SK-N-SH (cell line): ENCODE data around the gene TMUB1. TPM values are rescaled to one million over a fixed set of nuclear protein-coding genes. Genes with fewer than 3 reads are reported as not detected.

Source experiments
- CTCF ChIA-PET: fragments of 300-600, 350-600 bp; formaldehyde crosslinking; extraction: SDS; loops from one replicate; lab custom pipeline; 2021; lab: Yijun Ruan, JAX
- POLR2A ChIA-PET: fragments of 350-600 bp; sonication (Branson Sonifier 250); formaldehyde crosslinking; extraction: SDS; loops from one replicate; lab custom pipeline; 2020; ENCODE audit warnings: antibody characterized with exemption, inconsistent platforms; lab: Yijun Ruan, JAX
- DNase-seq: peaks from one replicate; pipeline ENCODE4 v3.0.0; 2012
- H2AFZ ChIP-seq: fragments of 200-600 bp; sonication (generic); 2 replicates; pipeline ENCODE4 v1.8.1; 2016; ENCODE audit warnings: antibody characterized with exemption, mild to moderate bottlenecking, low read depth
- H3F3A ChIP-seq: fragments of 200-600 bp; sonication (generic); replicated peaks from 2 replicates; pipeline ENCODE3; 2016; ENCODE audit warnings: antibody characterized with exemption, mild to moderate bottlenecking; ENCODE audit not compliant: insufficient read depth
- H3K27ac ChIP-seq, 2 experiments: fragments of 200-500 bp in 1 of 2; fragments of 200-600 bp in 1 of 2; sonication (Bioruptor generic) in 1 of 2; sonication (generic), shearing (Covaris generic) in 1 of 2; 2 replicates each; pipeline versions ENCODE4 v1.5.1 to v1.6.1; 2014 to 2016; ENCODE audit warnings: low read depth in 2 of 2, inconsistent platforms in 1 of 2, low read length in 1 of 2, mild to moderate bottlenecking in 1 of 2, mixed read lengths in 1 of 2
- H3K27me3 ChIP-seq: fragments of 200-600 bp; sonication (generic), shearing (Covaris generic); 2 replicates; pipeline ENCODE4 v1.6.1; 2016; ENCODE audit warnings: mixed run types; ENCODE audit not compliant: insufficient read depth
- H3K36me3 ChIP-seq, 2 experiments: fragments of 200-500 bp in 1 of 2; fragments of 200-600 bp in 1 of 2; sonication (Bioruptor generic) in 1 of 2; sonication (generic) in 1 of 2; replicated peaks in 1 of 2; 2 replicates each; pipeline versions ENCODE3 to v1.5.1; 2014 to 2016; ENCODE audit warnings: low read length in 1 of 2, mild to moderate bottlenecking in 1 of 2; ENCODE audit not compliant: insufficient read depth in 2 of 2, control insufficient read depth in 1 of 2
- H3K4me1 ChIP-seq, 2 experiments: fragments of 200-500 bp in 1 of 2; fragments of 200-600 bp in 1 of 2; sonication (Bioruptor generic) in 1 of 2; sonication (generic), shearing (Covaris generic) in 1 of 2; 2 replicates each; pipeline versions ENCODE4 v1.5.1 to v1.6.1; 2014 to 2016; ENCODE audit warnings: low read depth in 1 of 2, low read length in 1 of 2, mixed run types in 1 of 2; ENCODE audit not compliant: insufficient read depth in 2 of 2, control insufficient read depth in 1 of 2
- H3K4me2 ChIP-seq: fragments of 200-600 bp; sonication (generic), shearing (Covaris generic); 2 replicates; pipeline ENCODE4 v1.6.1; 2017; ENCODE audit warnings: mixed run types
- H3K4me3 ChIP-seq, 2 experiments: fragments of 200-500 bp in 1 of 2; fragments of 200-600 bp in 1 of 2; sonication (Bioruptor generic) in 1 of 2; sonication (generic), shearing (Covaris generic) in 1 of 2; 2 replicates each; pipeline versions ENCODE4 v1.5.1 to v1.8.1; 2014 to 2016; ENCODE audit warnings: low read depth in 2 of 2, inconsistent platforms in 1 of 2, low read length in 1 of 2, mild to moderate bottlenecking in 1 of 2, mixed read lengths in 1 of 2, moderate library complexity in 1 of 2
- H3K79me2 ChIP-seq: fragments of 200-600 bp; sonication (generic); 2 replicates; pipeline ENCODE4 v1.8.1; 2017; ENCODE audit warnings: mild to moderate bottlenecking; ENCODE audit not compliant: insufficient read depth
- H3K9ac ChIP-seq: fragments of 200-600 bp; sonication (generic); 2 replicates; pipeline ENCODE4 v1.6.1; 2017; ENCODE audit warnings: mixed run types
- H3K9me2 ChIP-seq: fragments of 200-600 bp; sonication (generic); 2 replicates; pipeline ENCODE4 v1.6.1; 2017; ENCODE audit warnings: mixed run types
- H3K9me3 ChIP-seq: fragments of 200-600 bp; sonication (generic); 2 replicates; pipeline ENCODE4 v1.6.1; 2017; ENCODE audit warnings: mixed run types, mild to moderate bottlenecking, moderate library complexity
- H4K20me1 ChIP-seq: fragments of 200-600 bp; sonication (generic); 2 replicates; pipeline ENCODE4 v1.6.1; 2017; ENCODE audit warnings: mild to moderate bottlenecking, mixed run types; ENCODE audit not compliant: insufficient read depth
- CHD2 ChIP-seq: fragments of 150-350 bp; IDR thresholded peaks from 2 replicates; pipeline ENCODE4 v1.6.1; 2018; ENCODE audit warnings: low read length; ENCODE audit not compliant: partially characterized antibody
- ELF1 ChIP-seq: IDR thresholded peaks from 2 replicates; pipeline ENCODE4 v1.4.0; 2012
- FOXM1 ChIP-seq: IDR thresholded peaks from 2 replicates; pipeline ENCODE4 v1.4.0; 2012; ENCODE audit warnings: low read depth, mild to moderate bottlenecking
- GATA2 ChIP-seq: sonication (generic); formaldehyde crosslinking; IDR thresholded peaks from 2 replicates; pipeline ENCODE4 v1.5.0; 2020; ENCODE audit warnings: mild to moderate bottlenecking, missing genetic modification reagents
- NRF1 ChIP-seq: IDR thresholded peaks from 2 replicates; pipeline ENCODE4 v1.6.1; 2012; ENCODE audit warnings: low read depth, mild to moderate bottlenecking, low read length
- RCOR1 ChIP-seq: fragments of 150-350 bp; IDR thresholded peaks from 2 replicates; pipeline ENCODE4 v1.6.1; 2017; ENCODE audit warnings: antibody characterized with exemption, low read length
- RFX5 ChIP-seq: IDR thresholded peaks from 2 replicates; pipeline ENCODE4 v1.6.1; 2012; ENCODE audit warnings: mild to moderate bottlenecking, improper control_type of control experiment, low read length
- RXRA ChIP-seq: IDR thresholded peaks from 2 replicates; pipeline ENCODE4 v1.4.0; 2012; ENCODE audit warnings: low read depth, mild to moderate bottlenecking, borderline replicate concordance
- SIN3A ChIP-seq: IDR thresholded peaks from 2 replicates; pipeline ENCODE4 v1.6.1; 2012; ENCODE audit warnings: low read depth, mild to moderate bottlenecking, low read length, moderate library complexity, borderline replicate concordance
- TAF1 ChIP-seq: IDR thresholded peaks from 2 replicates; pipeline ENCODE4 v1.6.1; 2012; ENCODE audit warnings: low read depth, mild to moderate bottlenecking, low read length, moderate library complexity, borderline replicate concordance
- TCF12 ChIP-seq: IDR thresholded peaks from 2 replicates; pipeline ENCODE4 v1.4.0; 2012
- WGBS: methylation state at CpG from one replicate; pipeline ENCODE4 v1.1.6; 2017; ENCODE audit warnings: low lambda C conversion rate; 5-methylcytosine and 5-hydroxymethylcytosine counted together
- polyA plus RNA-seq, 3 experiments: library from polyadenylated mRNA; depleted of rRNA; stranded (reverse); fragments of >200 nt; gene quantifications; 2 replicates each; pipeline ENCODE4 v1.2.3, GENCODE V29; 2012
- TF ChIP-seq, protein P1 (sequence below): fragments of 150-350 bp; IDR thresholded peaks from 2 replicates; pipeline ENCODE4 v1.6.1; 2016; ENCODE audit warnings: mild to moderate bottlenecking, low read depth, low read length
- TF ChIP-seq, protein P2 (sequence below): IDR thresholded peaks from 2 replicates; pipeline ENCODE4 v1.6.1; 2012; ENCODE audit warnings: mild to moderate bottlenecking, low read depth, low read length, moderate library complexity

The TMUB1 gene
- polyA plus RNA-seq, 1 of the 3 experiments (the other 2 are of a cell fraction): 60.6 TPM

DNA sequence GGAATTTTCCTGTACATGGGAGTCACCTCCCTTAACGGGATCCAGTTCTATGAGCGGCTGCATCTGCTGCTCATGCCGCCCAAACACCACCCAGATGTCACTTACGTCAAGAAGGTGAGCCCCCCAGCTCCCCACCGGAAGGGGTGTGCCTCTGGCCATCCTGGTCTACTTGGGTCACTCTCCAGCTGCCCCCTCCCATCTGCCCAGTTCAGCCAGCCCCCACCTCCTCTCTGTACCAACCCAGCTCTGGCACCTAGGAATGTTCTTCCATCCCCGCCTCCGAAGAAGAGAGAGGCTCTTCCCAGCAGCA lies 7.7 kb downstream of the TMUB1 start:
- POLR2A ChIA-PET: interaction anchor here (1.3 to 1.5 kb wide), 2 partner anchors 9 to 48 kb away, joined by 4 to 5 read pairs; partner anchors contain the start of gene ABCB8
- Histone ChIP-seq H3K9ac (no peak overlapping the region), H3K27ac (no peak overlapping the region), H3K27me3 (no peaks in the 10 kb centered on the region), H2AFZ (no peak overlapping the region), H3F3A (peaks cover 48% of the 10 kb centered on the region), H3K9me3 (no peaks in the 10 kb centered on the region), H3K4me3 (no peak overlapping the region), H3K79me2 (peaks cover 32% of the 10 kb centered on the region), H4K20me1 (no peaks in the 10 kb centered on the region; the same call in 1 of the 2 replicates), H3K36me3 (peaks cover 40 to 76% of the 10 kb centered on the region in 2 experiments), H3K4me1 (peaks cover 10 to 15% of the 10 kb centered on the region in 2 experiments), H3K9me2 (no peaks in the 10 kb centered on the region), H3K4me2 (no peak overlapping the region)
- 86% methylated on average over 7 of the region's 7 CpGs for WGBS
- TF ChIP-seq TCF12: no peak
- no peak for TF ChIP-seq NRF1
- TF ChIP-seq ELF1: no peak
- TF ChIP-seq TAF1: no peak
- TF ChIP-seq FOXM1: no peak
- TF ChIP-seq RFX5: no peak
- TF ChIP-seq GATA2: no peak
- no peak for TF ChIP-seq CHD2
- no peak for TF ChIP-seq SIN3A
- TF ChIP-seq, protein P1, sequence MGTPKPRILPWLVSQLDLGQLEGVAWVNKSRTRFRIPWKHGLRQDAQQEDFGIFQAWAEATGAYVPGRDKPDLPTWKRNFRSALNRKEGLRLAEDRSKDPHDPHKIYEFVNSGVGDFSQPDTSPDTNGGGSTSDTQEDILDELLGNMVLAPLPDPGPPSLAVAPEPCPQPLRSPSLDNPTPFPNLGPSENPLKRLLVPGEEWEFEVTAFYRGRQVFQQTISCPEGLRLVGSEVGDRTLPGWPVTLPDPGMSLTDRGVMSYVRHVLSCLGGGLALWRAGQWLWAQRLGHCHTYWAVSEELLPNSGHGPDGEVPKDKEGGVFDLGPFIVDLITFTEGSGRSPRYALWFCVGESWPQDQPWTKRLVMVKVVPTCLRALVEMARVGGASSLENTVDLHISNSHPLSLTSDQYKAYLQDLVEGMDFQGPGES: no peak
- TF ChIP-seq RXRA: no peak
- TF ChIP-seq RCOR1: no peak
- TF ChIP-seq, protein P2, sequence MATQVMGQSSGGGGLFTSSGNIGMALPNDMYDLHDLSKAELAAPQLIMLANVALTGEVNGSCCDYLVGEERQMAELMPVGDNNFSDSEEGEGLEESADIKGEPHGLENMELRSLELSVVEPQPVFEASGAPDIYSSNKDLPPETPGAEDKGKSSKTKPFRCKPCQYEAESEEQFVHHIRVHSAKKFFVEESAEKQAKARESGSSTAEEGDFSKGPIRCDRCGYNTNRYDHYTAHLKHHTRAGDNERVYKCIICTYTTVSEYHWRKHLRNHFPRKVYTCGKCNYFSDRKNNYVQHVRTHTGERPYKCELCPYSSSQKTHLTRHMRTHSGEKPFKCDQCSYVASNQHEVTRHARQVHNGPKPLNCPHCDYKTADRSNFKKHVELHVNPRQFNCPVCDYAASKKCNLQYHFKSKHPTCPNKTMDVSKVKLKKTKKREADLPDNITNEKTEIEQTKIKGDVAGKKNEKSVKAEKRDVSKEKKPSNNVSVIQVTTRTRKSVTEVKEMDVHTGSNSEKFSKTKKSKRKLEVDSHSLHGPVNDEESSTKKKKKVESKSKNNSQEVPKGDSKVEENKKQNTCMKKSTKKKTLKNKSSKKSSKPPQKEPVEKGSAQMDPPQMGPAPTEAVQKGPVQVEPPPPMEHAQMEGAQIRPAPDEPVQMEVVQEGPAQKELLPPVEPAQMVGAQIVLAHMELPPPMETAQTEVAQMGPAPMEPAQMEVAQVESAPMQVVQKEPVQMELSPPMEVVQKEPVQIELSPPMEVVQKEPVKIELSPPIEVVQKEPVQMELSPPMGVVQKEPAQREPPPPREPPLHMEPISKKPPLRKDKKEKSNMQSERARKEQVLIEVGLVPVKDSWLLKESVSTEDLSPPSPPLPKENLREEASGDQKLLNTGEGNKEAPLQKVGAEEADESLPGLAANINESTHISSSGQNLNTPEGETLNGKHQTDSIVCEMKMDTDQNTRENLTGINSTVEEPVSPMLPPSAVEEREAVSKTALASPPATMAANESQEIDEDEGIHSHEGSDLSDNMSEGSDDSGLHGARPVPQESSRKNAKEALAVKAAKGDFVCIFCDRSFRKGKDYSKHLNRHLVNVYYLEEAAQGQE: no peak
- CTCF ChIA-PET: interaction anchor here (0.6 to 21.3 kb wide), 5 partner anchors 8 to 678 kb away, joined by 3 to 474 read pairs (median 4); partner anchors contain the start of genes CDK5 and SLC4A2
- DNase-seq: no peak
